GM10847 (cell line): ENCODE results near the gene SLC30A7.

Source experiments
- POLR2A ChIP-seq: IDR thresholded peaks from 2 replicates; pipeline ENCODE4 v1.6.1; 2011; ENCODE audit not compliant: insufficient read length; ENCODE audit errors: extremely low read depth

The SLC30A7 gene

DNA sequence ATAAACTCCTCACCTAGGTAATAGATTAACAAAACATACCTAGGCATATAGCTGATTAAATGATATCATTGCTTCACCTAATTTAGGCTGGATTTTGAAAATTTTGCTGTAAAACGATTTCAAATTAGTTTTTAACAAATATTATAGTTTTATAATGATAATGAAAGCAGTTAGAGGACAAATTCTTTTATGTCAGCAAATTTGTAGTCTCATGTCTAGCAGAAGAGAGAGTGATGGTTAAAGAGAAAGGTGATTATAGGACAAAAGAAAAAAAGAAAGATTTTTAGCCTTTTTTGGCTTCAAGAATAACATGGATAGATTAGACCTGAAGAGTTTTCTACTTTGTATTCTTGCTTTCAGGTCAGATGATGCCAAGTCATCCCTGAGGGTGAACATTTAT lies 133.3 kb downstream of the SLC30A7 start:
- no peak for TF ChIP-seq POLR2A

DNA sequence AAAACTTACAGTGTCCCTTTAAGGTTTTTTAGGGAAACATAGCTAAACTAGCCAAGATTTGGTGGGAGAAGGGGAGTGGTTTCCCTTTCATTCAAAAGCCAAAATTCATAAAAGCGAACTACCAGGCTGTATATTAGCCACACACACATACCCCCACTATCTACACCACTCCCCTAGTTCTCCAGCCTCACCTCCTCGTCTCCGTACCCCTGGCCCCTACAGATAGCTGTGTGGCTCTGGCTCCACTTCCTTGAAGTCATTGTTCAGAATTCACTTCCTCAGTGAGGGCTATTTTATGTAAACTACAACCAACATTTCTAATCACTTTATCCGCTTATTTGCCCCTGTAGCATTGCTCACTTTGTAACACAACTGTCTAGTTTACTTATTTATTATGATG lies 135.0 kb downstream of the SLC30A7 start:
- no peak for TF ChIP-seq POLR2A
